GM18867 (cell line): ENCODE measurements around the gene CENPK.
"Not testable (repeated sequence)": the region's sequence is repeated elsewhere in the genome, so short reads cannot be mapped to it uniquely, and the experiment has no call there.

Source experiments
- ATAC-seq: cut with Tn5 transposase; IDR thresholded peaks from one replicate; pipeline ENCODE4 v1.9.1; 2021; ENCODE audit warnings: mild to moderate bottlenecking, moderate library complexity; ENCODE audit not compliant: unreplicated experiment

CENPK gene

DNA sequence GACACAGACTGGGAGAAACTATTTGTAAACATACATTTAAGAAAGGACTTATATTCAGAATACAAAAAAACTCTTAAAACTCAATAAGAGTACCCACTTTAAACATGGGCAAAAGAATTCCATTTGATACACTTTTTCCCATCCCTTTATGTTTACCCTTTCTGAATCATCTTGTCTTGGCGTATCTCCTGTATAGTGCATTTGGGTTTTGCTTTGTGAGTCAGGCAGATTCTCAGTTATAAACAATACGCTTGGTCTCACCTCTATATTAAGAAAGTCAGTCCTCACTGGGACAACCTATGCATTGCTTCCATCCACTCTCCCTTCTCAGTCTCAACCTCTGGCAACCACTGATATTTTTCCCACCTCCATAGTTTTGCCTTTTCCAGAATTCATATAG lies 54.0 kb downstream of the CENPK start:
- ATAC-seq, result no peak

DNA sequence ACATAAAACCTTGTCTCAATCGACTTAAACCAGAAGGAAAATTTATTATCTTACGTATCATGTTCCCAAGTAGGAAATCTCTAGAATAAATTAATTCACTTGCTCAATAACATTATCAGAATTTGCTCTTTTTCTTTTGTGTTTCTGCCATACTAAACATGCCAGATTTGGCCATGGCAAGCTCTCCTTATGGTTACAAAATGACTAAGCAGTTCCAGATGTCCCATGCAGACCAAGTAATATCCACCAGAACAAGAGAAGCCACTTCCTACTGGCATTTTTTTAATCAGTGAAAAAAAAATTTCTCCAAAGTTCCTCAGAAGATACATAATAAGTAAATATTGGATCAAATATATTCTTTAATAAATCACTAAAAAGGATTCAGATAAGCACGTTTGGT lies 56.0 kb downstream of the CENPK start:
- ATAC-seq, result no peak

DNA sequence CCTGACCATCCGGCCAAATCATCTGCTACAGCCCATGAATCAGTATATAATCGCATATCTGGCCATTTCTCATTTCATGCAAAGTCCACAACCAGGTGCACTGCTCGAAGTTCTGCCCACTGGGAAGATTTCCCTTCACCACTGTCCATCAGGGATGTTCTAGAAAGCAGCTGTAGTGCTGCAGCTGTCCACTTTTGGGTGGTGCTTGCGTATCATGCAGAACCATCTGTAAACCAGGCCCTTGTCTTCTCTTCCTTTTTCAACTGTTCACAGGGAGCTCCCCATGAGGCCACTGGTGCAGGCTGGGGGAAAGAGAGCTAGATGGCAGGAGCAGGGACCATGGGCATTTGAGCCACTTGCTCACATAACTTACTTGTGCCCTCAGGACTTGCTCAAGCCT lies 73.8 kb downstream of the CENPK start:
- no peak for ATAC-seq

DNA sequence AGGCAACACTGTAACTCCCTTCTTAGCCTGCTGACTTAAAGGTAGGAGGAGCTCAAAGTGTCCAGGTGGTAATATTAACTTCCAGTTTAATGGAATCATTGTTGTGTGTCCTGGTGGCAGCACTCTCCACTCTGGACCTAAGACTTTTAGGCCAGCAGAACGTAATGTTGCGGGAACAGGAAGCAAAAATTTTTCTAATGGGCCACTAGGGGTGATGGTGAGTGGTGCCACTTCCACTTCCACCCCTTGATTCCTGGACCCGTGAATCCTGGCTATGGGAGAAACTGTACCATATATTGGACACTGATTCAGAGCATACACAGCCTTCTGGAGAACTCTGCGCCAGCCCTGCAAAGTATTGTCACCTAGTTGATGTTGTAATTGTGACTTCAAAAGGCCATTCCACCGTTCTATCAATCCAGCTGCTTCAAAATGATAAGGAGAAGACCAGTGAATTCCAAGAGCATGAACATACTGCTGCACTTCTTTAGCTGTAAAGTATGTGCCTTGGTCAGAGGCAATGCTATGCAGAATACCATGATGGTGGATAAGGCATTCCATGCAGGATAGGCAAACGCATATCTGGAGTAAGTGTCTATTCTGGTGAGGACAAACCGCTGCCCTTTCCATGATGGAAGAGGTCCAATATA lies 74.8 kb downstream of the CENPK start:
- not testable (repeated sequence) for ATAC-seq

DNA sequence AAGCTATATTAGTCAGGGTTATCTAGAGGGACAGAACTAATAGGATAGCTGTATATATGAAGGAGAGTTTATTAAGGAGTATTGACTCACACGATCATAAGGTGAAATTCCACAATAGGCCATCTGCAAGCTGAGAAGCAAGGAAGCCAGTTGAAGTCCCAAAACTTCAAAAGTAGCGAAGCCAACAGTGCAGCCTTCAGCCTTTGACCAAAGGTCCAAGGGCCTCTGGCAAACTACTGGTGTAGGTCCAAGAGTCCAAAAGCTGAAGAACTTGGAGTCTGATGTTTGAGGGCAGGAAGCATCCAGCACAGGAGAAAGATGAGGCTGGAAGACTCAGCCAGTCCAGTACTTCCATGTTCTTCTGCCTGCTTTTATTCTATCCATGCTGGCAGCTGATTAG lies 76.2 kb downstream of the CENPK start:
- not testable (repeated sequence) for ATAC-seq

DNA sequence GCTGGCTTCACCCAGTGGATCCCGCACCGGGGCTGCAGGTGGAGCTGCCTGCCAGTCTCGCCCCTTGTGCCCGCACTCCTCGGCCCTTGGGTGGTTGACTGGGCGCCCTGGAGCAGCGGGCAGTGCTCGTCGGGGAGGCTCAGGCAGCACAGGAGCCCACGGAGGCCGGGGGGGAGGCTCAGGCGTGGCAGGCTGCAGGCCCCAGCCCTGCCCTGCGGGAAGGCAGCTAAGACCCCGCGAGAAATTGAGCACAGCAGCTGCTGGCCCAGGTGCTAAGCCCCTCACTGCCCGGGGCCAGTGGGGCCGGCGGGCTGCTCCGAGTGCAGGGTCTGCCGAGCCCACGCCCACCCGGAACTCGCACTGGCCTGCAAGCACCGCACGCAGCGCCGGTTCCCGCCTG lies 77.6 kb downstream of the CENPK start:
- no peak for ATAC-seq

- ATAC-seq, result peak; percentile 59
Measured at GRCh38 chr5:65483546-65484346, 79.2 kb downstream of the CENPK start.

GRCh38 chr5:65482736-65483545 lies 80.0 kb downstream of the CENPK start:
- ATAC-seq, result no peak

- peak; percentile 11 for ATAC-seq
Measured at GRCh38 chr5:65482296-65482735, 80.7 kb downstream of the CENPK start.

DNA sequence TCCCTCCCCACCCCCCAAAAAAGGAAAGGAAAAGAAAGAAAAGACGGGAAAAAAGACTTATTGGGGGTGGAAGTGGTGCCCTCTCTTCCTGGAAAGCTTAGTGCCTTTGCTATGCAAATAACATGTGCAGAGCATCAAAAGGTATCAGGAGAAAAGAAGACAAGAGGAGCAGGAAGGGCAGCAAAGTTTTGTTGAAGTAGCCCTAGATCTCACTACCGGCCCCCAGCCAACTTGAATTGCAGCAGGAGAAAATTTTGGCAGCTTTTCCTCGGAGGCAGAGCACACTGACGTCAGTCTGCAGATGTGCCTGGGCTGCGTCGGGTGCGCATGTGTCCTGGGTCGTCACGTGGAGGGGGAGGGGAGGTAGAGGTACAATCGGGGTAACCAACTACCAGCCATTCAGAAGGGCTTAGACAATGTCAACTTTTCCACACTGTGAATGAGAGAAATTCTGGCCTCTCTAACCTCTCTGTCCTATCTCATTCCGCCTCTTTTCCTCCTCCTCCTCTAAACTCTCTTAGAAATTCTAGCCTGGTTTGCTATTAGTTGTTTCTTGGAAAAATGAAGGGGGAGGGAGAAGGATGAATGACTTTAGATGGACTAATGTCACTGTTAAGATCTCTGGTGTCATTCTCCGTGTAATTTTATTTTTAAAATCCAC lies 81.2 kb downstream of the CENPK start, which contains the start of gene ADAMTS6:
Gene ADAMTS6 (minus strand): TSS at position 286 of the 661 bp plus-strand sequence. CDS start 8,247 bp downstream, outside the sequence.
- ATAC-seq, result peak; percentile 87

DNA sequence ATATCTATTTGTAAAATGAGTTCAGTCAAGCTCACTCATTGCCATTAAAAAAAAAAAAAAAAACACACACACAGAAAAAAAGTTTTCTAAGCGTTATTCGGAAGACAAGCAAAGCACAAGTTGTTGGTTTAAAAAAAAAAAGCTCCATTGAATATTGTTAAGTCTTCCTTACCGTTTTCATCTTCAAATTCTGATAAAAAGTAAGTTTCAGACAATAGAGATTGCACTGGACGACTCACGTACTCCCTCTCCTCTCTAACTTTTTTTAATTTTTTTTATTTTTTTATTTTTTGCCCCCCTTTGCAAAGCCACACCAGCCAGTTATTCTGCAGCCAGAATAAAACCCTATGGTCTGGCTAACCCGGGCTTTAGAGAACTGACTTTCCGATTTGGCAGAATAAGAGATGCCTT lies 81.8 kb downstream of the CENPK start:
- ATAC-seq, result peak; percentile 28

GRCh38 chr5:65480306-65480865 lies 82.6 kb downstream of the CENPK start:
- ATAC-seq, result peak; percentile 26

DNA sequence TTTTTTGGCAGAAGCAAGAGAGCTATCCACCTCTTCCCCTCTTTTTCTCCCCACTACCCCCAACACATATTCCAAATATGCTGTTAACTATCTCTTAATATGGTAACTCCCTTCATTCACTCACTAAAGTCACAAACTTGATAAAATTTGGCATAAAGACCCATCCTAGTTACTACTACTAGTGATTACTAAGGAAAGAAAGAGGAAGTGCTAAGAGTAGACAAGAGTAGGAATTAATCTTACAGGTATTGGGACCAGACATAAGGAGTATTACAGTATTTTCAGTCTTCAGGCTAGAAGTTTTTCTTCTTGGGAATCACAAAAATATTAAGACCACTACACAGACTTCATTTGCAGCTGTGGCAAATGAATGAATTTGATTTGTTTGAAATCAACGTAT lies 83.4 kb downstream of the CENPK start:
- ATAC-seq, result no peak

- no peak for ATAC-seq
Measured at GRCh38 chr5:65478336-65478735, 84.6 kb downstream of the CENPK start.

- ATAC-seq, result no peak
Measured at GRCh38 chr5:65475895-65476294, 87.1 kb downstream of the CENPK start.

DNA sequence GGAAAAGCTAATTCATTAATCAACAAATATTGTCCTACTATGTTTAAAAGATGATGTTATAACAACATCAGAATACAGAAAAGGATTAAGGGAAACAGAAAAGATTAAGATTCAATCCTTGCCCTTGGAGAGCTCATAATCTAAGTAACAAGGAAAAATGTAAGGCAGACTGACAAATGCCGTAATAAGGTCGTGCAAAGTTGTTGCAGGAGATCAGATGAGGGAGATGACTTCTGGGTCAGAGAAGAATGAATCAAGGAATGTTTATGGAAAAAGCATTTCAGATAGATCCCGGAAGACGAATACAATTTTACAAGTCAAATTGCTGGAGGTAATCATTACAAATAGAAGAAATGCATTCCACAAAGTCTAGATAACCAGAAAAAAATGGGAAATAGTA lies 87.6 kb downstream of the CENPK start:
- ATAC-seq, result no peak

- no peak for ATAC-seq
Measured at GRCh38 chr5:65474130-65474711, 88.7 kb downstream of the CENPK start.

DNA sequence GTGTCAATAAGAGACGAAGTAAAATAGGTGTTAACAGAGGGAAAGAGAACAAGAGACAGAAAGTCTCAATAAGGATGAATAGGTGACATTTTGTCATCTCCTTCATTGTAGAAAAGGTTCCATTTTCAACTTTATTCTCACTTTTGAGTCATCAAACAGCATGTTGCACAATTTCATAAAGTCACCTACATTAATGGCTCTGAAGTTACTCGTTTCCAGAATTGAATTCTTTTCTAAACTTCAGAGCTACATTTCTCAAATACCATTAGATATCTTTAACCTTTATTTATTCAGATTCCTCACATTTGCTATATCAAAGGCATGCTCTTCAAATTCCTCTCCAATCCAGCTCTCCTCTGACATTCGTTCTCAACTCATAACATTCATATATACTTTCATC lies 94.3 kb downstream of the CENPK start:
- ATAC-seq, result no peak
